ENCODE results near the gene RHEX. TPM values are rescaled to one million over a fixed set of nuclear protein-coding genes. Genes with fewer than 3 reads are reported as not detected.
A peak's percentile ranks its signal among the peaks of the same experiment; 100 is the strongest.

Gene RHEX
- total RNA-seq, 1 experiment from 2014 or later: 88.9 TPM

DNA sequence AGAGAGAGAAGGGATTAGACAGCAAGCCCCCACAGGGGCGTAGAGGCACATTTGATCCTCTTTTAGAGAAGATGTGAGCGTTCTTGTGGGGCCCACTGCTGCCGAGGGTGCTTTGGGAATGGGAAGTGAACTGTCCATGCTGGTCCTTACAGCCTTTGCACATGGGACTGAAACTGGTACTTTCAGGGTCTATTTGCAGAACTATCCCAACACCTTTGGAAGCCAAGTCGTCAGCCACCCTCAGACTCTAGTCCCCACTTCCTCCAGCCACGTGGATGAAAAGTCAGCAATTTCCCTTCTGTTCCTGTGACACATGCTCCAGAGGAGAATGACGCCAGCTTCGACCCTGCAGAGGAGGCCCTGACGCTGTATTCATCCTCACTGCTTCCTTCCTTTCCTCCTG lies 47.2 kb upstream of the RHEX start:
- BruUV-seq (replicated peaks): no TSS peak
- CTCF ChIA-PET: interaction anchor here (1.7 kb wide), 1 partner anchor 29 kb away, joined by 6 read pairs; no protein-coding TSS in a partner anchor
- H3K9me3 Mint-ChIP-seq (ENCODE audit: low read depth, unreplicated experiment): no peaks in the 10 kb centered on the region
- no peak for TF ChIP-seq CTCF (IDR thresholded peaks at IDR 0.05; ENCODE audit: unreplicated experiment)
- H3K4me1 Mint-ChIP-seq (ENCODE audit: low read depth, unreplicated experiment): peaks cover 47% of the 10 kb centered on the region
- peak overlapping the region; percentile 2 for H3K27ac Mint-ChIP-seq (ENCODE audit: unreplicated experiment)
- intact Hi-C loops (cut with micrococcal nuclease; ENCODE audit: unreplicated experiment): no loop called here
- DNase-seq: no peak
- H3K4me3 Mint-ChIP-seq (ENCODE audit: low read depth, unreplicated experiment): no peak overlapping the region
- H3K27me3 Mint-ChIP-seq (ENCODE audit: unreplicated experiment): no peaks in the 10 kb centered on the region
- peaks cover 24% of the 10 kb centered on the region for H3K36me3 Mint-ChIP-seq (ENCODE audit: insufficient read depth, unreplicated experiment)

DNA sequence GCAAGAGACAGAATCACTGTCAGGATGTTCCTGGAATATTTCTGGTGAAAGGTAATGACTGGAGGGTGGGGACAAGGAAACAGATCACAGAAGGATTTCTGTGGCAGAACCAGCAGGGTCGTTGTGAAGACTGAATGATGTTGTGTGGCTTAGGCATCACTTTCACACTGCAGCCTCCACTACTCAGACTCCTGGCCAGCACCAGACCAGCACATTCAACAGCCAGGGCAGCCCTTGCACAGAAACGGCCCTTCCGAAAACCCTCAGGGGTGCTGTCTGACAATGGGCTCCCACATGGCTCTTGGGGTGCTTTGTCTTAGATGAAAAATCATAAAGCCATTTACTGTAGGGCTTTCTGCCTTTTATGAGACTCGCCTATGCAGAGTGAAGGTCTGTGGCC lies 46.0 kb upstream of the RHEX start:
- H3K27me3 Mint-ChIP-seq (ENCODE audit: unreplicated experiment): no peaks in the 10 kb centered on the region
- DNase-seq: no peak
- no peak overlapping the region for H3K27ac Mint-ChIP-seq (ENCODE audit: unreplicated experiment)
- intact Hi-C loops (cut with micrococcal nuclease; ENCODE audit: unreplicated experiment): no loop called here
- H3K9me3 Mint-ChIP-seq (ENCODE audit: low read depth, unreplicated experiment): no peaks in the 10 kb centered on the region
- peaks cover 52% of the 10 kb centered on the region for H3K4me1 Mint-ChIP-seq (ENCODE audit: low read depth, unreplicated experiment)
- TF ChIP-seq CTCF (IDR thresholded peaks at IDR 0.05; ENCODE audit: unreplicated experiment): no peak
- peaks cover 30% of the 10 kb centered on the region for H3K36me3 Mint-ChIP-seq (ENCODE audit: insufficient read depth, unreplicated experiment)
- H3K4me3 Mint-ChIP-seq (ENCODE audit: low read depth, unreplicated experiment): no peak overlapping the region
- CTCF ChIA-PET: no interaction called here
- no TSS peak for BruUV-seq (replicated peaks)

DNA sequence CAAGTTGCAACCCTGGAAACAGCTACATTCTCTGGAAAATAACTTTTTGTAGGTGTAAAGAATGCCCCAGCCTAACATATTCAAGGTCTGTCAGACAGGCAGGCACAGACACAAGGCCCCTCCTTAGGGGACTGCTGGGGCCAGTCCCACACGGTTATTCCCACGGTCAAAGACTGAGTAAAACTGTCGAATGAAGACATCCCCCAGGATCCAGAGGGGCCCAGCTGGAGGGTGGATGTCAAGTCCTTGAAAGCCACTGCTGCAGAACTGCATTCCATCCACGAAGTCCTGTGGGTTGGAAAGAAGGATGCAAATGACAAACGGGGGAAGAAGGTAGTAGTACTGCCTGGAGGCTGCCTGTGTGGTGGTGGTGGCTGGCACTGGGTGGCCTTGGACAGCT lies 42.9 kb upstream of the RHEX start:
- Mint-ChIP-seq H3K27ac (ENCODE audit: unreplicated experiment) (no peak overlapping the region), H3K4me3 (ENCODE audit: low read depth, unreplicated experiment) (no peak overlapping the region), H3K9me3 (ENCODE audit: low read depth, unreplicated experiment) (no peaks in the 10 kb centered on the region), H3K36me3 (ENCODE audit: insufficient read depth, unreplicated experiment) (peaks cover 49% of the 10 kb centered on the region), H3K4me1 (ENCODE audit: low read depth, unreplicated experiment) (peaks cover 59% of the 10 kb centered on the region), H3K27me3 (ENCODE audit: unreplicated experiment) (no peaks in the 10 kb centered on the region)
- intact Hi-C loops (cut with micrococcal nuclease; ENCODE audit: unreplicated experiment): no loop called here
- CTCF ChIA-PET: no interaction called here
- no peak for TF ChIP-seq CTCF (IDR thresholded peaks at IDR 0.05; ENCODE audit: unreplicated experiment)
- no peak for DNase-seq
- BruUV-seq (replicated peaks): no TSS peak

DNA sequence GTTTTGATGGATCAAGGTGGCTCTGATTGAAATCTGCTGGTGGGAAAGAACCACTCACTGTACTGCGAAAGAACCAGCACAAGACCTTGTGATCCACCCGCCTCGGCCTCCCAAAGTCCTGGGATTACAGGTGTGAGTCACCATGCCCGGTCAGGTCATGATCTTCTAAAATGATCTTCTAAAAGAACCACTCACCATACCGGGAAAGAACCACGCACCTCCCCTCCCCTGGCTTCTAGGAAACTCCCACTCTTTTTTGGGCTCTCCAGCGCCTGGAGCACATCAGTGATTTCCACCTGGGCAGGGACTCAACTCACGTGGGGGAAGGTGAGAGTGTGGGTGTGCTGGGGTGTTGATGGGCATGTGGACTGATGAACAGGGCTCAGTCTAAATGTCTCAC lies 41.9 kb upstream of the RHEX start:
- Mint-ChIP-seq H3K27me3 (ENCODE audit: unreplicated experiment) (no peaks in the 10 kb centered on the region), H3K9me3 (ENCODE audit: low read depth, unreplicated experiment) (no peaks in the 10 kb centered on the region), H3K36me3 (ENCODE audit: insufficient read depth, unreplicated experiment) (peaks cover 58% of the 10 kb centered on the region), H3K4me1 (ENCODE audit: low read depth, unreplicated experiment) (peaks cover 49% of the 10 kb centered on the region), H3K4me3 (ENCODE audit: low read depth, unreplicated experiment) (no peak overlapping the region), H3K27ac (ENCODE audit: unreplicated experiment) (no peak overlapping the region)
- intact Hi-C loops (cut with micrococcal nuclease; ENCODE audit: unreplicated experiment): no loop called here
- BruUV-seq (replicated peaks): no TSS peak
- CTCF ChIA-PET: no interaction called here
- DNase-seq: no peak
- TF ChIP-seq CTCF (IDR thresholded peaks at IDR 0.05; ENCODE audit: unreplicated experiment): no peak

All from Calu3 (cell line).